Middle frontal gyrus (tissue), 1 donor: ENCODE results near the gene VAV1.

Source experiments
- DNase-seq: peaks from one replicate; pipeline ENCODE4 v3.0.0-alpha.2; 2015; ENCODE audit warnings: low spot score; ENCODE audit errors: extremely low spot score

VAV1 gene

GRCh38 chr19:6888967-6889366, 116.5 kb downstream of the VAV1 start:
- DNase-seq = no peak

GRCh38 chr19:6890401-6890913, 117.9 kb downstream of the VAV1 start:
- no peak for DNase-seq

- no peak for DNase-seq
Observed at GRCh38 chr19:6890938-6891337, 118.4 kb downstream of the VAV1 start.

GRCh38 chr19:6891761-6892385, 119.4 kb downstream of the VAV1 start:
- DNase-seq = no peak

- DNase-seq = no peak
Observed at GRCh38 chr19:6894313-6894712, 121.8 kb downstream of the VAV1 start.

GRCh38 chr19:6903446-6903845, 130.9 kb downstream of the VAV1 start:
- no peak for DNase-seq

- DNase-seq = no peak
Observed at GRCh38 chr19:6906559-6907060, 134.1 kb downstream of the VAV1 start.
